C4-2B (cell line): ENCODE results near the gene VRK3.

Source experiments
- CTCF ChIP-seq: fragments of 450-650 bp; conservative IDR thresholded peaks from 2 replicates; pipeline ENCODE4 v1.5.1; 2017; ENCODE audit warnings: mild to moderate bottlenecking
- ZFX ChIP-seq: fragments of 450-650 bp; IDR thresholded peaks from 2 replicates; pipeline ENCODE4 v1.6.1; 2017

DNA sequence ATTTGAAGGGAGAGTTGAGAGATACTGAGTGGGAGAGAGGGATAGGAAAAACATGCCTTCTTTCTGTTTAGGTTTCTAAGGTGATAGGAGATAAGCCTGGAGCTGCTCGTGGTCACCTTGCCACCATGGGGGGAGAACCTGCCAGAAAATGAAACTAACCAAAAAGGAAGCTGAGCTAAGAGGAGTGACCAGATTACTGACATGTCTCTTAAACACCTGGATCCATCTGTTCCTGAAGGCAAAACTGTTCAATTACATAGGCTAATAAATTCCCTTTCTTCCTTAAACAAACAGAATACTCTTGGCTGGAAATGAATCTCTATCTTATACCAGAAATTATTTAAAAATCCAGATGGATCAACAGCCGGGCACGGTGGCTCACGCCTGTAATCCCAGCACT lies 27.9 kb upstream of the VRK3 start:
- TF ChIP-seq CTCF: no peak
- TF ChIP-seq ZFX: no peak
